Activated naive CD4-positive, alpha-beta T cell treated with Interleukin-2 at 50 U/mL for 16 hours (primary cell): ENCODE results near the gene RSPO3.

ENCODE experiments used
- DNase-seq: peaks from one replicate; pipeline ENCODE4 v3.0.0-alpha.2; 2020

RSPO3 gene

GRCh38 chr6:127114214-127114760 is 4.2 kb upstream of the RSPO3 start:
- no peak for DNase-seq

GRCh38 chr6:127115084-127115655 is 3.3 kb upstream of the RSPO3 start:
- no peak for DNase-seq

- no peak for DNase-seq
These were observed 2.7 kb upstream of the RSPO3 start for GRCh38 chr6:127115746-127116145.

- no peak for DNase-seq
These were observed 533 bp upstream of the RSPO3 start for GRCh38 chr6:127117979-127118297.

GRCh38 chr6:127119102-127120022 is 891 bp downstream of the RSPO3 start:
- no peak for DNase-seq

GRCh38 chr6:127120023-127120786 is 1.7 kb downstream of the RSPO3 start:
- DNase-seq = no peak

GRCh38 chr6:127120787-127121636 is 2.5 kb downstream of the RSPO3 start:
- DNase-seq = peak; percentile 51

GRCh38 chr6:127121637-127121960 is 3.1 kb downstream of the RSPO3 start:
- DNase-seq = no peak

- no peak for DNase-seq
These were observed 5.7 kb downstream of the RSPO3 start for GRCh38 chr6:127124172-127124571.

- no peak for DNase-seq
These were observed 6.2 kb downstream of the RSPO3 start for GRCh38 chr6:127124680-127125079.

- no peak for DNase-seq
These were observed 9.6 kb downstream of the RSPO3 start for GRCh38 chr6:127128066-127128465.

- DNase-seq = no peak
These were observed 10.8 kb downstream of the RSPO3 start for GRCh38 chr6:127129251-127129650.

GRCh38 chr6:127131275-127131674 is 12.8 kb downstream of the RSPO3 start:
- no peak for DNase-seq

GRCh38 chr6:127131772-127132376 is 13.4 kb downstream of the RSPO3 start:
- DNase-seq = no peak

GRCh38 chr6:127134136-127134535 is 15.7 kb downstream of the RSPO3 start:
- DNase-seq = no peak

GRCh38 chr6:127136786-127137185 is 18.3 kb downstream of the RSPO3 start:
- no peak for DNase-seq

GRCh38 chr6:127146932-127147331 is 28.5 kb downstream of the RSPO3 start:
- DNase-seq = no peak

GRCh38 chr6:127147534-127147933 is 29.1 kb downstream of the RSPO3 start:
- no peak for DNase-seq

GRCh38 chr6:127148511-127148910 is 30.0 kb downstream of the RSPO3 start:
- no peak for DNase-seq

GRCh38 chr6:127154509-127154908 is 36.0 kb downstream of the RSPO3 start:
- no peak for DNase-seq

GRCh38 chr6:127160484-127160883 is 42.0 kb downstream of the RSPO3 start:
- no peak for DNase-seq

GRCh38 chr6:127162836-127163235 is 44.4 kb downstream of the RSPO3 start:
- DNase-seq = no peak
